GM18867 (cell line): Measurements from ENCODE around the gene PIN1.
"Not testable (repeated sequence)": the region's sequence is repeated elsewhere in the genome, so short reads cannot be mapped to it uniquely, and the experiment has no call there.

ENCODE experiments used
- ATAC-seq: cut with Tn5 transposase; IDR thresholded peaks from one replicate; pipeline ENCODE4 v1.9.1; 2021; ENCODE audit warnings: mild to moderate bottlenecking, moderate library complexity; ENCODE audit not compliant: unreplicated experiment

The PIN1 gene

DNA sequence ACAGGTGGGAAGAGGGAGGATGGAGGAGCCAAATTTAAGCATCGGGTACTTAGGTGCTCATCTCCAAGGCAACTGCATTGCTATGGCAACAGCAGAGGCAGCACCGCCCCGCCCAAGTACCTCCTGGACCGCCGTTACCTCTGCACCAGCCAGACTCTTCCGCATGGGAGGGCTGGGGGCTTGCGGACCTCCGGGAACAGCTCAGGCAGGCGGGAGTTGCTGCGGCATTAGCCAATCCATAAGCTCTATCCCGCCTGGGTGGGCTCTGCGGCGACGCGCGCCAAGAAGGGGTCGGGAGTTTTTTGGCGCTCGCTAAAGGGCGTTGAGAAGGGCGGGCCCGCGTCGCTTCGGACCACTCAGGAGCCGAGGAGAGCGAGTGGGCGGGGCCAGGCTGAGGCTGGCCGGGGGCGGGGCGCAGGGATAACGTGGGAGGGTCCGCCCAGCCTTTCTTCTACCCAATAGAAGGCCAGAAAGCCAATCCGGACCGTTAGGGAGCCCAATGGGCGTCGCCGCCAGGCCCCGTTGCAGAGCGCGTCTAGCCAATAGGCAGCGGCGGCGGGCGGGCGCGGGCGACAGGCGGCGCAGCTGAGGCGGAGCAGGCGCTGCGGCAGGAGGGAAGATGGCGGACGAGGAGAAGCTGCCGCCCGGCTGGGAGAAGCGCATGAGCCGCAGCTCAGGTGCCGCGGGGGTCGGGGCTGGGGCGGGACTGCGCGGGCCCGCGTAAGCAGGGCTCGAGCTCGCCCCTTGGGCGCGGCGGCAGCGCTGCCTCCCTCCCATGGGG is at the start of gene PIN1:
PIN1 (plus strand) TSS at position 593 of the 781 bp plus-strand sequence; CDS start at position 620, 27 bp downstream.
- peak; percentile 94 for ATAC-seq

DNA sequence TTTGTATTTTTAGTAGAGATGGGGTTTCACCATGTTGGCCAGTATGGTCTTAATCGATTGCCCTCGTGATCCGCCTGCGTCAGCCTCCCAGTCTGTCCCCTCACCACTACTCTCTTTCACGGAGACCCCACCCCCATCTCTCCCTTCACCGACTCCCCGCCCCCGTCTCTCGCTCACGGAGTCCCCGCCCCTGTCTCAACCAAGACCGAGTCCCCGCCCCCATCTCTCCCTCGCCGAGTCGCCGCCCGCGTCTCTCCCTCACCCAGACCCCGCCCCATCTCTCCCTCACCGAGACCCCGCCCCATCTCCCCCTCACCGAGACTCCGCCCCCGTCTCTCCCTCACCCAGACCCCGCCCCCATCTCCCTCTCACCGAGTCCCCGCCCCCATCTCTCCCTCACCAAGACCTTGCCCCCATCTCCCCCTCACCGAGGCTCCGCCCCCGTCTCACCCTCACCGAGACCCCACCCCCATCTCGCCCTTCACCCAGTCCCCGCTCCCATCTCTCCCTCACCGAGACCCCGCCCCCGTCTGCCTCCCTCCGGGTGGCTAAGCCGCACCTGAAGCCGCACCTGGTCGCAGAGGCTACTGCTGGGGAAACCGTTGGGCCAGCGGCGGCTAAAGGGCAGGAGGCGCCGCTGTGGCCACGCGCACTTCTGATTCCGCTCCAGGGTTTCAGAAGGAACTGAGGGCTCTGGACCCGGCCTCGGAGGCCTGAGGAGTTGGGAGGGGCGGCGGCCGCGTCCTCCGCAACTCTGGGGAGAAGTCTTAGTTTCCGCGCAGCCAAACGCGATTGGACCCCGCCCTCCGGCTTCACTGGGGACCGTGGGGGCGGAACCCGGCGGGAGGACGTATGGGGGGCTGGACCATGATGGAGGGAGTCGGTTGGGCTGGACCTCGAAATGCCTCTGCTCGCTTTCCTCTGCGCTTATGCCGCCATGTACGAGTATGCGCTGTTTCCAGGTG is 49.5 kb upstream of the PIN1 start:
- peak; percentile 69 for ATAC-seq

DNA sequence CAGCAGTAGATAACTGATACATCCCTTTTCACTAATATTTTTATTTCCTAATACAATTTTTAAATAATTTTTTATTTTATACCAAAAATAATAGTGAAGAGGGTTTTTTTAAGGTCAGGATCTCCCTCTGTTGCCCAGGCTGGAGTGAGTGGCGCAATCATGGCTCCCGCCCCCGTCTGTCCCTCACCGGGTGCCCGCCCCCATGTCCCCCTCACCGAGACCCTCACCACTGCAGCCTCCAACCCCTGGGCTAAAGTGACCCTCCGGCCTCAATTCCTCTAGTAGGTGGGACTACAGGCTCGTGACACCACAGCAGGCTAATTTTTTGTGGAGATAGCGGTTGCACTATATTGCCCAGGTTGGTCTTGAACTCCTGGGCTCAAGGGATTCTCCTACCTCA is 48.8 kb upstream of the PIN1 start:
- no peak for ATAC-seq

DNA sequence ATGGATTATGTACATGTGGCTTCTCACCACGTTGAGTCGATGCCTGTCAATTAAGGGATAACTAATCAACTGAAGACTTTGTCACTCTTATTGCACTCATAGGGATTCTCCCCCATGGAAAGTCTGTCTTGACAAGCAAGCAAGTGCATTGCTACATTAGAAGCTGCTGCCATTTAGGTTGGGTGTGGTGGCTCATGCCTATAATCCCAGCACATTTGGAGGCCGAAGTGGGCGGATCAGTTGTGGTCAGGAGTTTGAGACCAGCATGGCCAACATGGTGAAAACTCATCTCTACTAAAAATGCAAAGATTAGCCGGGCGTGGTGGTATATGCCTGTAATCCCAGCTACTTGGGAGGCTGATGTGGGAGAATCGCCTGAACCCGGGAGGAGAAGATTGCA is 48.3 kb upstream of the PIN1 start:
- ATAC-seq = no peak

DNA sequence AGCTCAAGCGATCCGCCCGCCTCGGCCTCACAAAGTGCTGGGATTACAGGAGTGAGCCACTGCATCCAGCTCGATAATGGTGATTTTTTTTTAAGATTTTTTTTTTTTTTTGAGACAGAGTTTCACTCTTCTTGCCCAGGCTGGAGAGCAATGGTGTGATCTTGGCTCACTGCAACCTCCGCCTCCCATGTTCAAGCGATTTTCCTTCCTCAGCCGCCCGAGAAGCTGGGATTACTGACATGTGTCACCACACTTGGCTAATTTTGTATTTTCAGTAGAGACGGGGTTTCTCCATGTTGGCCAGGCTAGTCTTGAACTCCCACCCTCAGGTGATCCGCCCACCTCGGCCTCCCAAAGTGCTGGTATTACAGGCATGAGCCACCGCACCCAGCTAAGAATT is 46.5 kb upstream of the PIN1 start:
- ATAC-seq = not testable (repeated sequence)

DNA sequence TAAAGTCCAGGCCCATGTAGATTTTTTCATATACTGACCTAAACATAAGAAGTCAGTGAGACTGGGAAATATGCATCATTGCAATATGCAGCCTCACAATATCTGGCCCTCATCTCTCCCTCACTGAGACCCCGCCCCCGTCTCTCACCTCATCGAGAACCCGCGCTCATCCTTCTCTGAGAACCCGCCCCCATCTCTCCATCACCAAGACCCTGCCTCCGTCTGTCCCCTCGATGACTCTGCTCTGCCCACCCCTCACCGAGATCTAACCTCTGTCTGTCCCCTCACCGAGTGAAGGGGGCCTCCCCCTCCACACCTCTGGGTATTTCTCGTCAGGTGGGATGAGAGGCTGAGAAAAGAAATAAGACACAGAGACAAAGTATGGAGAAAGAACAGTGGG is 46.1 kb upstream of the PIN1 start:
- no peak for ATAC-seq

DNA sequence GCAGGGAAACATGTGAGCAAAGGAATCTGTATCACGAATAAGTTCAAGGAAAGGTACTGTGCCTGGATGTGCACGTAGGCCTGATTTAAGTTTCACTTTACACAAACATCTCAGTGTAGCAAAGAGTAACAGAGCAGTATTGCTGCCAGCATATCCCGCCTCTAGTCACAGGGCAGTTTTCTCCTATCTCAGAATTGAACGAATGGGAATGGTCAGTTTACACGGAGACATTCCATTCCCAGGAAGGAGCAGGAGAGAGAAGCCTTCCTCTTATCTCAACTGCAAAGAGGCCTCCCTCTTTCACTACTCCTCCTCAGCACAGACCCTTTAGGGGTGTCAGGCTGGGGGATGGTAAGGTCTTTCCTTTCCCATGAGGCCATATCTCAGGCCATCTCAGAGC is 45.5 kb upstream of the PIN1 start:
- ATAC-seq = not testable (repeated sequence)

DNA sequence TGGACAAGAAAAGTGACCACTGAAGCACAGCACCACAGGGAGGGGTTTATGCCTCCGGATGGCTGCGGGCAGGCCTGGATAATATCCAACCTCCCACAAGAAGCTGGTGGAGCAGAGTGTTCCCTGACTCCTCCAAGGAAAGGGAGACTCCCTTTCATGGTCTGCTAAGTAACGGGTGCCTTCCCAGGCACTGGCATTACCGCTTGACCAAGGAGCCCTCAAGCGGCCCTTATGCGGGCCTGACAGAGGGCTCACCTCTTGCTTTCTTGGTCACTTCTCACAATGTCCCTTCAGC is 44.1 kb upstream of the PIN1 start:
- ATAC-seq = not testable (repeated sequence)

DNA sequence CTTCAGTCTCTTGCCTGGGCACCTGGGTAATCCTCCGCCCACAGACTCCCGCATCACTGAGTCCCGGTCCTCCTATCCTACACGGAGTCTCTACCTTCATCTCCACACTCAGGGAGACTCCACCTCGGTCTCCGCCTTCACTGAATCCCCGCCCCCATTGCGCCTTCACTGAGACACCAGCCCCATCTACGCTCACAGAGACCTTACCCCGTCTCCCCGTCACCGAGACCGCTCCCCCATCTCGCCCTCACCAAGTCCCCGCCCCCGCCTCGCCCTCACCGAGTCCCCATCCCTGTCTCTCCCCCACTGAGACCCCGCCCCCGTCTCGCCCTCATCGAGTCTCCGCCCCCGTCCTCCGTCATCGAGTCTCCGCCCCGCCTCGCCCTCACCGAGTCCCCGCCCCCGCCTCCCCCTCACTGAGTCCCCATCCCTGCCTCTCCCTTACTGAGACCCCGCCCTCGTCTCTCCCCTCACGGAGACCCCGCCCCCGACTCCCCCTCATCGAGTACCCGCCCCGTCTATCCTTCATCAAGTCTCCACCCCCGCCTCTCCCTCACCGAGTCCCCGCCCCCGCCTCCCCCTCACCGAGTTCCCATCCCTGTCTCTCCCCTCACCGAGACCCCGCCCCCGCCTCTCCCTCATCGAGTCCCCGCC is 43.4 kb upstream of the PIN1 start:
- ATAC-seq = peak; percentile 45

DNA sequence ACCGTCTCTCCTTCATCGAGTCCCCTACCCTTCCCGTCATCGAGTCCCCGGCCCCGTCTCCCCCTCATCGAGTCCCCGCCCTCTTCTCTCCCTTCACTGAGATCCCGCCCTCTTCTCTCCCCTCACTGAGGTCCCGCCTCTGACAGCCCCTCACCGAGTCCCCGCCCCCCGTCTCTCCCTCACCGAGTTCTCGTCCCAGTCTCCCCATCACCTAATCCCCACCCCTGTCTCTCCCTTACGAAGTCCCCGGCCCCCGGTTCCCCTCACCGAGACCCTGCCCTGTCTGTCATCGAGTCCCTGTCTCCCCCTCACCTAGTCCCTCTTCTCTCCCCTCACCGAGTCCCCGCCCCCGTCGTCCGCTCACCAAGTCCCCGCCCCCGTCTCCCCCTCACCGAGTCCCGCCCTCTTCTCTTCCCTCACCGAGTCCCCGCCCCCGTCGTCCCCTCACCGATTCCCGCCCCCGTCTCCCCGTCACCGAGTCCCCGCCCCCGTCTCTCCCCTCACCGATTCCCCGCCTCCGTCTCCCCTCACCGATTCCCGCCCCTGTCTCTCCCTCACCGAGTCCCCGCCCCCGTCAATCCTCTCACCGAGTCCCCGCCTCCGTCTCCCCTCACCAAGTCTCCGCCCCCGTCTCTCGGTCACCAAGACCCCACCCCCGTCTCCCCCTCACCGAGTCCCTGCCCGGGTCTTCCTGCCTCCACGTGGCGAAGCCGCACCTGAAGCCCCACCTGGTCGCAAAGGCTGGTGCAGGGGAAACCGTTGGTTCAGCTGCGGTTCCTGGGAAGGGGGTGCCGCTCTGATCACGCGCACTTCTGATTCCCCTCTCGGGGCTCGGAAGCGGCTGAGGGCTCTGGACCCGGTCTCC is 42.7 kb upstream of the PIN1 start:
- peak; percentile 52 for ATAC-seq

DNA sequence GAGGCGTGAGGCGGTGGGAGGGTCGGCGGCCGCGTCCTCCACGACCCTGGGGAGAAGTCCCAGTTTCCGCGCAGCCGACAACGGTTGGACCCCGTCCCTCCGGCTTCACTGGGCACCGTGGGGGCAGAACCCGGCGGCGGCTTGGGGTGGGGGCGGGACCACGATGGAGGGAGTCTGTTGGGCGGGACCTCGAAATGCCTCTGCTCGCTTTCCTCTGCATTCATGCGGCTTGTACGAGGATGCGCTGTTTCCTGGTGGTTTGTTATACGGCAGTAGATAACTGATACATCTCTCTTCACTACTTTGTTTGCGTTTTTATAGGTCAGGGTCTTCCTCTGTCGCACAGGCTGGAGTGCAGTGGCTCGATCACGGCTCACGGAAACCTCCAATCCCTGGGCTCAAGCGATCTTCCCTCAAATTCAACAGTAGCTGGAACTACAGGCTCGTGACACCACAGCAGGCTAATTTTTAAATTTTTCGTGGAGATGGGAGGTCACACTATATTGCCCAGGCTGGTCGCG is 42.0 kb upstream of the PIN1 start:
- ATAC-seq = peak; percentile 9

DNA sequence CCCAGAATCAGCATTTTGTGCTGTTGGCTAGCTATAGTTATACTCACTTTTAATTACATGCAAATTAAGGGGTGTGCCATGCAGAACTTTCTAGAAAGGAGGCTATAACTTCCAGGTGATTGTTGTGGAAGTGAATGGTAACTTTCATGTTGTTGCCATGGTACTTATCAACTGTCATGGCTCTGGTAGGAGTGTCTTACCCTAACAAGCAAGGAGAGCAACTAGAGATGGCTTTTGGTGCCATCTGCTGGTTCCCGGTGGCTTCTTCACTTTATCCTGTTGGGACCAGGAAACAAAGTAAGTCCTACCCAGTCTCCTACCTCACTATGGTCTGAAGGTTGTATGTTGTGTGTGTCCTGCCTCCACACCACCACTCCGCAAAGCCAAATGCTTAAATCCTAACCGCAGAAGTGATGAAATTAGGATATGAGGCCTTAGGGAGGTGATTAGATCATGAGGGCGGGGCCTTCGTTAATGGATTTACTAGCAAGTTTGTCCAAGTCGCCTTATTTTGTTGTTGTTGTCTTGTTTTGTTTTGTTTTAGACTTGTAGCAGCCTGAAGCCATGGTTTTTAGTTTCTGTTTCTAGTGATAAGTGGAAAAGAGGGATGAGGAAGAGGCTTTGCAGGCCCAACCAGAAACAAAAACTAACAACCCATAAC is 38.9 kb upstream of the PIN1 start:
- no peak for ATAC-seq

DNA sequence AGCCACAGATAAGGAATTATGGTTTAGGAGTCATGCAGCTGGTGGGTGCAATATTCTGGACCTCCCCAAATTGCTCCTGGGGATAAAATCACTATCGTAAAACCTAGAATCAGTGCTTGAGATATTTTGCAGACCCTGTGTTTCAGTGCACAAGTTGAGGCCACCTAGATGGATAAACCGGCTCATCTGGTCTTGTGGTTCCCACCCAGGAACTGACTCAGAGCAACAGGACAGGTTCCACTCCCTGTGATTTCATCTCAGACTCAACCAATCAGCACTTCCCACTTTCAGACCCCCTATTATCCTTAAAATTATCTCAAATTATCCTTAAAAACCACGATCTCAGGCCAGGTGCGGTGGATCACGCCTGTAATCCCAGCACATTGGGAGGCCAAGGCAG is 37.2 kb upstream of the PIN1 start:
- ATAC-seq = no peak

DNA sequence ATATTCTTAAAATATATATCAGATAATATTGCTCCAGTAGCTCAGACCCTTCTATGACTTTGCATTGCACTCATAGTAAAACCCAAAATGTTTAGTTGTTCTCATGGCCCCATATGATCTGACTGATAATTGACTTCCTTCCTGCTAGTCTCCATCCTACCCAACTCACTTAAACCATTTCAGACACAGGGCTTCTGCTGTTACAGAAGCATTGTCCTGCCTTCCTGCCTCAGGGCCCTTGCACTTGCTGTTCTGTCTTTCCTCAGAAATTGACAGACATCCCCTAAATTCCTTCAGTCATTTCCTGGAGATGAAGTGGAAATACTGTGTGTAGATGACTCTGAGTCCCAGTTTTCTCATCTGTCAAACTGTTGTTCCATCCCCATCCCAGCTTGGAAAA is 36.0 kb upstream of the PIN1 start:
- no peak for ATAC-seq

DNA sequence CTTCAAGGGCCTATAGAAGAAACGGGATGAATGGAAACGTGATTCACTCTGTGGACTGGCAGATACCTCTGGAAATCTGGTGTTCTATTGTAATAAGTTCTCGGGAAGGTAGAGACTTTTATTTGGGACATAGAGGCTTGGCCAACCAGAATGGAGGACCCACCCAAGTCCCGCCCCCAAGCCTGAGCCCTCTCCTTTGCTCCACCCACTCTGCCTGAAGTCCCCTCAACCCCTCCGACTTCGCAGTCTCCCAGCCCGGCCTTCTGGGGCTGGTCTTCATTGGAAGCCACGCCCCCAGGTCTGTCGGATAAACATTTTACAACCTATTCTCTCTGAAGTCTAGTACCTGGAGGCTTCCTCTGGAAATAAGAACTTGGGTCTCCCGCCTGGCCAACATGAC is 33.1 kb upstream of the PIN1 start:
- no peak for ATAC-seq

DNA sequence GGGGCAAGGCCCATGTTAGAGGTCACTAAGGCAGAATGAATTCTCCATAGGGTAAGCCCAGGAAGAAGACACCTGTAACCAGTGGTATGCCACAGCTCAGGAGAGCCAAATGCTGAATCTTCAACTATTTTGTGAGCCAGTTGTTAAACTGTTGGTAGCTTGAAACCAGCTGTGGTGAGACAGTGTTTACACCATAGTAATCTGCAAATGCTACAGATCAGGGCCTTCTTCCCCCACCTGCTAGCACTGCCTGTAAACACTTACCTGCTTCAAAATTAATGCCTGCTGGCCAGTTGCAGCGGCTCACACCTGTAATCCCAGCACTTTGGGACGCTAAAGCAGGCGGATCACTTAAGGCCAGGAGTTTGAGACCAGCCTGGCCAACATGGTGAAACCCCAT is 28.3 kb upstream of the PIN1 start:
- no peak for ATAC-seq

DNA sequence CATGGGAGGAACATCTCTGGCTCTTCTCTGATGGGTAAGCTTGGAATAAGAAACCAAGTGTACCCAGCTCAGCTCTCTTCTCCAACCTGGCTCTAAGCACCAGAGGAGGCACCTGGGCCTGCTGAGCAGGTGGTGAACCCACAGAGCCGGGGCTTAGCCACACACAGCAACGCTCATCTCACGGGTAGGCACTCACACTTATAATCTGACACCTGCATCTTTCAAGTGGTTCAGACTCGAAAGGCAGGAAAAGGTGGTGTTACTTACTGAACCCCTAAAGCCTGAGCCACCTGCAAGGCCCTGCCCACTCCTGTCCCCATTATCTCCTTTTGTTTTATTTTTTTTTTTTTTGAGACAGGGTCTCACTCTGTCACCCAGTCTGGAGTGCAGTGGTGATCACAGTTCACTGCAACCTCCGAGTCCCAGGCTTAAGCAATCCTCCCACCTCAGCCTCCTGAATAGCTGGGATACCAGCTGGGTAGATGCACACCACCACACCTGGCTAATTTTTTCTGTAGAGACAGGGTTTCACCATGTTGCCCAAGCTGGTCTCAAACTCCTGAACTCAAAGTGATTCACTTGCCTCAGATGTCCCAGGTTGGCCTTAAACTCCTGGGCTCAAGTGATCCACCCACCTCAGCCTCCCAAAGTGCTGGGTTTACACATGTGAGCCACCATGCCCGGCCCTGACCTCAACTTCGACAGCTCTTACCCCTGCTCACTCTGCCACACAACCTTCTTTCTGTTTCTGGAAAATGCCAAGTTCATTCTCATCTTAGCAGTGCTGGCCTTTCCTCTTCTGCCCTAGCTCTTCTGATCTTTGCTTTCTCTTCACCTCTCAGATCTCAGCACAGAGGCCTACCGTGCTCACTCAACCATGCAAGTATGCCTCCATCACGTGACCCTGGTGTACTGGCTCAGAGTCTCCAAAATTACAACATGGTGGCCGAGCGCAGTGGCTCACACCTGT is 26.0 kb upstream of the PIN1 start:
- ATAC-seq = no peak

DNA sequence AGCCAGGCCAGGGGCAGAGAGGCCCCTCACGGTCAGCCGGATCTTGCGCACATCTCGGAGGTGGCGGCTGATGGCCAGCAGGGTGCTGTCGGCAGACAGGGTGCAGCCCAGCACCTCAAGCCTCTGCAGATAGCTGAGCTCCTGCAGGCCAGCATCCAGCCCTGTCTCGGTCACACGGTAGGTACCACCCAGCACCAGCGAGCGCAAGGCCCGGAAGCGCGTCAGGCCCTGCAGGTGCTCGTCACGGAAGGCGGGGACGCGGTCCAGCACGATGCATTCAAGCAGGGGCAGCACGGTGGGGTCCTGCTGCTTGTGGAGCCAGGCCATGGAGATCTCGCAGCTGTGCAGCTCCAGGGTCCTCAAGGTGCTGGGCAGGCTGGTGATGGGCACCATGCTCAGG is 24.0 kb upstream of the PIN1 start:
- no peak for ATAC-seq
